Cardiac muscle cell (in vitro differentiated cells and primary cell): Measurements from ENCODE around the gene CDK14. TPM values are rescaled to one million over a fixed set of nuclear protein-coding genes. Genes with fewer than 3 reads are reported as not detected.
A peak's percentile ranks its signal among the peaks of the same experiment; 100 is the strongest.

Source experiments
- DNase-seq, 2 donors: peaks; one replicate each; pipeline versions ENCODE4 v3.0.0 to v3.0.0-alpha.2; 2010 to 2017; ENCODE audit warnings: low read depth in 1 of 2, low spot score in 1 of 2
- H3K27ac ChIP-seq: fragments of 200-600 bp; sonication (generic); 2 replicates; pipeline ENCODE4 v1.5.1; 2016
- H3K27me3 ChIP-seq: fragments of 200-600 bp; sonication (generic); 2 replicates; pipeline ENCODE4 v1.6.0; 2016; ENCODE audit warnings: control low read depth
- H3K36me3 ChIP-seq: fragments of 200-600 bp; sonication (generic); 2 replicates; pipeline ENCODE4 v1.5.1; 2016; ENCODE audit warnings: control low read depth
- H3K4me1 ChIP-seq: fragments of 200-600 bp; sonication (generic); 2 replicates; pipeline ENCODE4 v1.8.1; 2017; ENCODE audit warnings: low read depth, mild to moderate bottlenecking, mixed run types
- H3K4me3 ChIP-seq: fragments of 200-600 bp; sonication (generic); 2 replicates; pipeline ENCODE4 v1.5.1; 2016; ENCODE audit warnings: mild to moderate bottlenecking
- H3K9me3 ChIP-seq: fragments of 200-600 bp; sonication (generic); 2 replicates; pipeline ENCODE4 v1.5.1; 2017; ENCODE audit warnings: low read depth, mild to moderate bottlenecking, control low read depth
- CTCF ChIP-seq: IDR thresholded peaks from 2 replicates; pipeline ENCODE4 v1.5.1; 2012; ENCODE audit warnings: low read depth, mild to moderate bottlenecking, low read length
- polyA plus RNA-seq: library from polyadenylated mRNA; unstranded; fragments of >200 nt; fragmentation: Nextera tagmentation; extraction: Ambion mirVana; gene quantifications from 2 replicates; pipeline ENCODE4 v1.2.1, GENCODE V29; 2016
- total RNA-seq: library from RNA; depleted of rRNA; stranded (reverse); fragments of >200 nt; gene quantifications from 2 replicates; pipeline ENCODE4 v1.2.3, GENCODE V29; 2016

Gene CDK14
- total and polyA plus RNA-seq, 2 experiments from 2014 or later, result 22.5 to 23.1 TPM

- DNase-seq, result peak; percentile 18 to 64
- peak; percentile 58 for TF ChIP-seq CTCF
- Histone ChIP-seq H3K36me3 (no peaks in the 10 kb centered on the region), H3K27me3 (no peaks in the 10 kb centered on the region), H3K4me3 (no peak overlapping the region), H3K4me1 (peaks cover 3% of the 10 kb centered on the region), H3K9me3 (no peaks in the 10 kb centered on the region), H3K27ac (peak overlapping the region; percentile 42)
Measured at GRCh38 chr7:91082852-91083495, 486.9 kb downstream of the CDK14 start.

GRCh38 chr7:91083855-91084644 is 487.9 kb downstream of the CDK14 start:
- no peak for TF ChIP-seq CTCF
- peak in 1 of 2 donors; percentile 17 for DNase-seq
- Histone ChIP-seq H3K4me1 (peaks cover 3% of the 10 kb centered on the region), H3K4me3 (no peak overlapping the region), H3K36me3 (no peaks in the 10 kb centered on the region), H3K27me3 (no peaks in the 10 kb centered on the region), H3K27ac (no peak overlapping the region), H3K9me3 (no peaks in the 10 kb centered on the region)

- TF ChIP-seq CTCF, result no peak
- H3K36me3 ChIP-seq, result no peaks in the 10 kb centered on the region
- H3K27ac ChIP-seq, result no peak overlapping the region
- H3K9me3 ChIP-seq, result no peaks in the 10 kb centered on the region
- DNase-seq, result no peak
- no peaks in the 10 kb centered on the region for H3K27me3 ChIP-seq
- peaks cover 8% of the 10 kb centered on the region for H3K4me1 ChIP-seq
- H3K4me3 ChIP-seq, result no peak overlapping the region
Measured at GRCh38 chr7:91085175-91085574, 489.1 kb downstream of the CDK14 start.

DNA sequence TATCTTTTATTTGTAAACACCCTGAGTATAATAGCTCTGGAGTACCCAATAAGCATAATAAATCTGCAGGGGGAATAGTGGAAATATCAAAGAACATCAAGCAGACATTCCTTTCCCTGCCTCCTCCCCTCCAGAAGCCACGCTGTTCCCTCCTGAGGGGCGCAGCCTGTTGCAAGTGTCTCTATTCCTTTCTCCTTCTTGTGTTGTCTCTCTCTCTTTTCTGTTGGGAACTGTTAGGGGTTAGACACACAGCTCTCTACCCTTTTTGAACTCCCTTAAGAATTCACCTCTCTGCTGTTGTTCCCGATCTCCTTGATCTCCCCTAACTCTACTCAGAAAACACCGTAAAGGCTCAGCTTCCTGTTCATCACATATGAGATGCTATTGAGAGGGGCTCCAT is 490.1 kb downstream of the CDK14 start:
- TF ChIP-seq CTCF, result no peak
- Histone ChIP-seq H3K4me1 (peaks cover 17% of the 10 kb centered on the region), H3K36me3 (no peaks in the 10 kb centered on the region), H3K27ac (no peak overlapping the region), H3K4me3 (no peak overlapping the region), H3K9me3 (no peaks in the 10 kb centered on the region), H3K27me3 (no peaks in the 10 kb centered on the region)
- no peak for DNase-seq

DNA sequence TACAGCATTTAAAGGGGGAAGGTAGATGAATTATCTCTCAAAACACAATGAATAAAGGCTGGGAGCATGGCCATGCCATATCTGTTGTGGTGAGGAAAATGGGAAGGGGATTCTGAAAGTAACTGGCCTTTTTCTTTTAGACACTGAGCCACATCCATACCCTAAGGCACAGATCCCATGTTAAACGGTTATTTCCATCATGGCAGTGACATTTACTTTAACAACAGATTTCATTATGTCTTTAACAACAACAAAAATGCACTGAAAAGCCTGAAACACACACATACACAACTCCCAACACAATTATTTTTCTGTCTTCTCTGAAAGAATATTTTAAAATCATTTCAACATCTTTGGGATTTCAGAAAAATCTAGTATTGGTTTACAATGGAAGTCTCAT is 492.0 kb downstream of the CDK14 start:
- H3K27ac ChIP-seq, result no peak overlapping the region
- H3K9me3 ChIP-seq, result no peaks in the 10 kb centered on the region
- H3K4me1 ChIP-seq, result peaks cover 13% of the 10 kb centered on the region
- H3K36me3 ChIP-seq, result no peaks in the 10 kb centered on the region
- H3K27me3 ChIP-seq, result no peaks in the 10 kb centered on the region
- no peak for TF ChIP-seq CTCF
- no peak for DNase-seq
- no peak overlapping the region for H3K4me3 ChIP-seq
